Stimulated activated CD8-positive, alpha-beta memory T cell treated with anti-CD3 and anti-CD28 coated beads, Interleukin-12 subunit alpha, Interleukin-12 subunit beta, amount 100 ng/mL, for 24 hours (primary cell): ENCODE measurements around the gene TWIST2.

Experiments used
- DNase-seq: peaks from one replicate; pipeline ENCODE4 v3.0.0-alpha.2; 2020; ENCODE audit errors: extremely low read depth

The TWIST2 gene

DNA sequence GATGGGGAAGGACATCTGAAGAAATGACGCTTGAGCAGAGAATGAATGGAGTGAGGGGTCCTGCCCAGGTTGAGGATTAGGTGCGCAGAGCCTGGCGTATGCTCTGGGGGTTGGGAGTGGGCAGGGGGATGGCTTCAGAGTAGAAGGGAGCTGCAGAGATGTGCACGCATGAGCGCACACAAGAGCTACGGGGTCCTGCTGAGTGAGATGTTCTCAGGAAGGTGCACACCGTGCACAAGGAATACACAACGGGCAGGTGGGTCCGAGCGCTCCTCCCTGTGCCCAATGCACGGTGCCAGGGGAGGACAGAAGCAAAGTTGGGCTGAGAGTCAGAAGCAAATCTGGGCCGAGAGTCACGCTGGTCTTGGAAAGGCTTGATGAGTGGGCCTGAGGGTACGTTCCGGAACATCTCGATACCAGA is 25.5 kb downstream of the TWIST2 start:
- no peak for DNase-seq

DNA sequence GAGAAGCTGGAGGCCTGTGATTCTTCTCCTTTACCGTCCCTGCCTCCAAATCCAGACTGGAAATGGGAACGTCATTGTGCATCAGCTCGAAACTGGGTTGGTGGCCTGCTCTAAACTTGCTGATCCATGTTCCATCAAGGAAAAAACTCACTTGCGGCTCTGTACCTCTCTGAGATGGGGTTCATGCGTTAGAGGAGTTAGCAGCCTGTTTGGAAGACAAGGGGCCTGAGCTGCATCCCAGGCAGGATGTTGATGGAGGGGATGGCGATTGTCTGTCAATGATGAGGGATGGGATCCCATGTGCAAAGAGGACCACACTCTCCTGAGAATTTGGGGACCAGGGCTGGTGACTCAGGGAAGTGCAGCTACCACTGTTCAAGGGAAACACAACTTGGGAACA is 26.0 kb downstream of the TWIST2 start:
- DNase-seq: no peak

DNA sequence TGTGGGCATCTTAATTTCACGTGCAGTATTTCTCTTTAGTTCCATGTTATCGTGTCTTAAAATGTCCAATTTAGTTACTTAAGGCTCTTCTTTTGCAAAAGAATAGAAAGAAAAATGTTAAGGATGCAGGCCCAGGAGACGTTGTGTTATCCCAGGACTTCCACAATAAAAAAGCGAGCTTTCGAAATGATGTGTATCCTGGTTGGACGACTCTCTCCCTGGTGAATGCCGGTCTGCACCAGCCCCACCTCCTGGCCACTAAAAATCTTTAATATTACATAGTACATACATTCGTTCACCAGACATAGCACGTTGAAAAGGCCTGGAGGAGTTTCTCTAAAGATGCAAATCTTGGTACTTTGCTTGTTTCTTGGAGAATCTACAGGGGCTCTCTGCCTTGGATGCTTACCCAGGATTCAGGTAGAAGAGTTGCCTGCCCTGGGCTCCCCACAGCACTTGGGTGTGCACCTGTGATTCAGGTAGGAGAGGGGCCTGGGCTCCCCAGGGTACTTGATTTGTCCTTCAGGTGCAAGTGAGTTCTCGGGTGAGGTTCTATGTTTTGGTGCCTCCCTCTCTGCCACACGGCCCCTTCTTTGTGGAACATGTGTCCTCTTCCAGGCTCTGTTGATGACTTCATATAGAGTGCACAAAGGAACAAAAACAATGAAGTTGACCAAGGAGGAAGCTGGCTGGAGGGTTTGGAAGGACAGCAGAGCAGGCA is 26.6 kb downstream of the TWIST2 start:
- DNase-seq: no peak

DNA sequence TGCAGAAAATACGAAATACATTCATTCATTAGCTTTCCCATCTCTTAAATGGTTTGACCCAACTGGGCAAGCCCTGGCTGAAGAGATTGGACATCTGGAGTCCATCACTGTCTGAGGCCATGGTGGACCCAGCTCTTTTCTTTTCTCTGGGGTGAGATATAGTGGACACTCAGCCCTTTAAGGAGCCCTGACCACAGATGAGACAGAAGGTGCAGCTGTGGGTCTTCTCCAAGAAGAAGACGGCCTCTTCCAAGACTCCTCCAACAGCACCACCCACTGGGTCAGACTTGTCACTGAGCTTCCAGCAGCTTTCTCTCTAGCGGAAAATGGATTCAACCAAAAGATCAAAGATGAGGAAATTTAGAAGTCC is 27.2 kb downstream of the TWIST2 start:
- no peak for DNase-seq

DNA sequence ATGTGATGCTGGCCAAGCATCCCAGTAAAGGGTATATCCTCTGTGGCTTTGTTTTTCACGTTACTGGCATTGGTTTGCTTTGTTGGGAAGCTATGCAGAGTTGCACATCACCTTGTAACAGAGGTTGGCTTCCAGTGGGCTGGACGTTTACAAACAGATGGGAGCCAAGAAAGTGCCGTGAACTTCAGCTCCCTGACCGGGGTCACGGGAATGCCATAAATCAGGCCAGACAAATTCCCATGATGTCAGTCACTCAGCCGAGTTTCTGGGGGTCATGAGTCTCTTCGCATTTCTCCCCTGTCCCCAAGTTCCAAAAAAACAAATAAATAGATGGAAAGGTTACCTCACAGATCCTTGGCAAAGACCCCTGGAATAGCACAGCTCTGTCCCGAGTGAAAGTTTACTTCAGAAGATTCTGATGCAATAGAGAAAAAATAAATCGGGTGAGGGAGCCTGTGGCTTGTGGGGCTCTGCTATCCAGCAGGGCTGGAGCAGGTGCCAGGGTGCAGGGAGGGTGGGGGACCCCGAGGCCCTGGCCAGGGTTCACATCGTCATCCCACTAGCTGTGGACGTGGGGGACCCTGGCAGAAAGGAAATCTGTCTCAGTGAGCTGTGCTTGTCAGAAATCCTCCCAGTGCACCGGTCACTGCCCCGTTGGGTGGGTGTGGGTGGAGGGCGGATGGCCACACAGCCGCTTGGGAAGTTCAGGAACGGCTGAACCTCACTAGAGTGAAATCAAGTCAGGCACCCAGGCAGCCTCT is 27.8 kb downstream of the TWIST2 start:
- DNase-seq: no peak

DNA sequence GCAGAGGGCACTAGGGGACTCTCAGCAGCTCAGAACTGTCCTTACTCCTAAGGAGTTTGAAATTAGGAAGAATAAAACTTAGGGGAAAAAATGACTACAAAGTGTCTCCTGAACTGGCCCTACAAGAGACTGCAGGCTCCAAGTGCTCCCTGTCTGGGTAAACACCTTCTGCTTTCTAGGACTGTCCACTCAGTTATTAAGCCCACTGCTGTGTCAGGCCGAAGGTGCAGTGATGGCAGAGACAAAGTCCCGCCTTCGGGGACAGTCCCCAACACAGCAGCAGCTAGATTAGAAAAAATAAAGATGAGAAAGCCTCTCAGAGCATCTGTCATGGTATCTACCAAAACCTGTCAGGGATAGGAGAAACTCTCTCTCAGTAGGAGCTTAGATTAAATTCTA is 28.3 kb downstream of the TWIST2 start:
- DNase-seq: no peak

DNA sequence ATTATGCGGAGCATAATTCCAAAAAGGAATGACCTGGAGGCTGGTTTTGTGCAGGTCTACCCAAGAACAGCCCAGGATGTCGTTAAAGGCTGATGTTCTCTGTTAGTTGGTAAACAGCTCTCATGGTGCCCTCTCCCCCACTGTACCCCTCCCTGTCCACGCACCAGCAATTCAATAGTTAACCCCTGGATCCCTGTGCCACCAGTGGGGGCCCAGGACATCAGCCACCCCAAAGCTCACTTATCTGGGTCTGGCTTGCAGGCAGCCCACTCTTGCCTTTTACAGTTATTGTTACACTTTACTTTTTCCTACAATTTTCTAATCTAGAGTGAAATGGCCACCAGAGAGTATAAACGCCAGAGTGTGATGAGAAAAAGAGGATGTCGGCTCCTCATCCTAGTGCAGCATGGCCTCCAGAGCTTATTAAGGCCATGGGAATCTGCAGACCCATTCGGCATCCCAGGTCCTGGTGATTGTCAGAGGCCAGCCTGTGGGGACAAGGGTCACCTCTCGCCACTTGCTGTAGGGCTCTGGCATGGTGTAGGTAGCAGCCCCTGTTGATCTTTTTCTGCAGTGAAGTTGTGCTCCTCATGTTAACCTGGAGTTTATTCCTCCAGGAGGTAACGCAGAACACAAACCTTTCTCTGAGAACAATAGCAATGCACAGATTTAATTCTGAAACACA is 30.3 kb downstream of the TWIST2 start:
- no peak for DNase-seq

DNA sequence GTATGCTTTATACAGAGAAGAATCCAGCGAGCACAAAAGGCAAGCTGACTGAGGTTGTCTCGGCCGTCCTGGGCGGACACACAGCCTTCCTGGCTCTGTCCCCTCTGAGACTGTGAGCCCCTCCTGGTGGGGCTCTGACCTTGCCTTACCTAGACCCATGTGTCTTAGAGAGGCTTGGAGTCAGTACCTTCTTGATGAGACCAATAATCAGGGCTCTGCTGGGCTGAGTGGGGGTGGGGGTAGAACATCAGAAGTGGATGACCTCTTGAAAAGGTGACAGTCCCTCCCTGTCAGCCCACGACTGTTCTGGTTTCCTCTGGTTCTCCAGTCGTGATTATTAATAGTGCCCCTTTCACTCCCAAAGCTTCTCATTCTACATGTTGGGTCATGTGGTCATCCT is 31.2 kb downstream of the TWIST2 start:
- DNase-seq: no peak

DNA sequence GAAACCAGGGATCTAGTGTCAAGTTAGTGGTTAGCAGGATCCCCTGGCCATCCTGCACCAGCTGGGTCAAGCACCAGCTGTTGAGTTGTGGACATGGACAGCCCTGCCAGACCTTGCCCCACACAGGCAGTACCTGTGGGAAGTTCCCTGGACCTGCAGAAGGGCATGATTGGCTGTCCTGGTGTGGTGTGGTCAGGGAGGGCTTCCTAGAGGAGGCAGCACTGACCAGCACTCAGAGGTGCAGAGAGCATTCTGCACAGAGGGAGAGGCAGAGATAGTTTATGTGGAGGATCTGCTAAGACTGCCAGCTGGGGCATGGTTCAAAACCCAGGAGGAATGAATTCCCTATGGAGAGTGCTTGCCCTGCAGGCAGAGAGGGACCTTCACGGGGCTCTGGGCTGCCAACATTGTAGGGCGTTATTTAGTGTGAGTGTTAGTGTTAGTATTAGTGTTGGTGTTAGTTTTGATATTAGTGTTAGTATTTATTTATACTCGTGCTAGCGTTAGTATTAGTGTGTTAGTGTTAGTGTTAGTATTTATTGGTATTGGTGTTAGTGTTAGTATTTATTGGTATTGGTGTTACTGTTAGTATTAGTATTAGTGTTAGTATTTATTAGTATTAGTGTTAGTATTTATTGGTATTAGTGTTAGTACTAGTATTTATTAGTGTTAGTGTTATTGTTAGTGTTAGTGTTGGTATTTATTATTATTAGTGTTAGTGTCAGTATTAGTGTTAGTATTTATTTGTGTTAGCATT is 31.9 kb downstream of the TWIST2 start:
- DNase-seq: no peak

DNA sequence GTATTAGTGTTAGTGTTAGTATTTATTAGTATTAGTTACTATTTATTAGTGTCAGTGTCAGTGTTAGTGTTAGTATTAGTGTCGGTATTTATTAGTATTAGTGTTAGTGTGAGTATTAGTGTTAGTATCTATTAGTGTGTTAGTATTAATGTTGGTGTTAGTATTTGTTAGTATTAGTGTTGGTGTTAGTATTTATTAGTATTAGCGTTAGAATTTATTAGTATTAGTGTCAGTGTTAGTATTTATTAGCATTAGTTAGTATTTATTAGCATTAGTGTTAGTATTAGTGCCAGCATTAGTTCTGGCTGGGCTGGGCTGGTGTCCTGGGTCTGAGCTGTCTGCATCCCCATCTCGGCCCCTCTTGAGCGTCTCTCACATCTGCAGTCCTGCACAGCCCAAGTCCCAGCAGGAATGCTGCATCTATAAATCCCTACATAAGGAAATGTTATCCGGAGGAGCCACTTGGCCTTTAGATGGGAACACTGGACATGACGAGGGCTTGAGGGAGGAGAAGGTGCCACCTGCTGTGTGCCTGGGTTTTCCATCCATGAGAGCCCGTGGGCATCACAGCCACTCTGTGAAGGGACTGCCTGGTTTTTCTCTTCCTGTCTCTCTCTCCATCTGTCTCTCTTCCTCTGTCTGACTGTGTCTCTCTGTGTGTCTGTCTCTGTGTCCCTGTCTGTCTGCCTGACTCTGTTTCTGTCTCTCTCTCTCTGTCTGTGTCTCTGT is 33.6 kb downstream of the TWIST2 start:
- DNase-seq: no peak

DNA sequence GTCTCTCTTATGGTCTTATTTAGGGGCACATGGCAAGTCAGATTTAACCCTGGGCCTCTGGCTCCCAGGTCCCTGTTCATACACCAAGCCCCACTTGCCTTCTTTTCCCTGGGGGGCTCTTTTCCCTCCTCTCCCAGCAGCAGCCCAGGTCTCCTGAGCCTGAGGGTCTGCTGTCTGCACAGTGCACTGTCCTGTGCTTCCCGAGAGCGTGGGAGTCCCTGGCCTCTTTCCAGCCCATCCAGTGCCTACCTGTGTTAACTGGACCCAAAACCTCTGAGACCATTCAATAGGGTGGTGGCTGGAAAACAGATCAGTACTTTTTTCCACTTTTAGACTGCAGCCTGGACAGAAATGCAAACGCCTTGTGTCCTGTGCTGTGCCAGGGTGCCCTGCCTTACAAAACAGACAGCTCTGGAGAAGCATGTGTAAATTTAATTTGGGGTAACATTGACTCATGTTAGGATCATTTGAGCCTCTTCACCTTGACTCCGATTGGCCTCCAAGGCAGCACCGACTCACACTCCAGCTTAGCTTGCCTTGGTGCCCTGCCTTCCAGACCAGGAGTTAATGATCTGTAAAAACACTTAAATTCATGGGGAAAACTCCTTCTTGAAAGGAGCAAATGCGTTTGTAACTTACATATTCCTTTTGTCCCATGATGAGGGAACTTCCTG is 34.3 kb downstream of the TWIST2 start:
- DNase-seq: no peak

DNA sequence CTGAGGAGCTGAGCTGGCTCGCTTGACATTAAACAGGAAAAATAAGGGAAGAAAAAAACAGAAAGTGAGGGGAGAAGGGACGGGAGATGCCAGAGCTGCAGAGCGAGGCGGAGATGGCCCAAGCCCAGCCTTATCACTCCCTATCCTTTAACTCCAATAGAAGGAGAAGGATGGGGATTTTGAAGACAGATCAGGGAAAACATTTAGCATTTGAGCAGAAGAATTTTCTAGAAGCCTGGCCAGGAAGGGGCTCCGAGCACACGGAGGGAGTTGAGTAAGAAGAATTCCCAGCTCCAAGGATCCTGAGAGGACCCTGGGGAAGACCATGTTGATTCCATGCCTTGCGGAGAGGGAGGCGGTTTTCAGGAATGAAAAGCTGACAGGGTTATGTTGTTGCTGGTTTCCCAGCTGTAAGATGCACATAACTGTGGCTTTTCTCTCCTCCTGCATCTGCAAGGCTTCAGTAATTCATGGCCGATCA is 35.6 kb downstream of the TWIST2 start:
- DNase-seq: no peak

DNA sequence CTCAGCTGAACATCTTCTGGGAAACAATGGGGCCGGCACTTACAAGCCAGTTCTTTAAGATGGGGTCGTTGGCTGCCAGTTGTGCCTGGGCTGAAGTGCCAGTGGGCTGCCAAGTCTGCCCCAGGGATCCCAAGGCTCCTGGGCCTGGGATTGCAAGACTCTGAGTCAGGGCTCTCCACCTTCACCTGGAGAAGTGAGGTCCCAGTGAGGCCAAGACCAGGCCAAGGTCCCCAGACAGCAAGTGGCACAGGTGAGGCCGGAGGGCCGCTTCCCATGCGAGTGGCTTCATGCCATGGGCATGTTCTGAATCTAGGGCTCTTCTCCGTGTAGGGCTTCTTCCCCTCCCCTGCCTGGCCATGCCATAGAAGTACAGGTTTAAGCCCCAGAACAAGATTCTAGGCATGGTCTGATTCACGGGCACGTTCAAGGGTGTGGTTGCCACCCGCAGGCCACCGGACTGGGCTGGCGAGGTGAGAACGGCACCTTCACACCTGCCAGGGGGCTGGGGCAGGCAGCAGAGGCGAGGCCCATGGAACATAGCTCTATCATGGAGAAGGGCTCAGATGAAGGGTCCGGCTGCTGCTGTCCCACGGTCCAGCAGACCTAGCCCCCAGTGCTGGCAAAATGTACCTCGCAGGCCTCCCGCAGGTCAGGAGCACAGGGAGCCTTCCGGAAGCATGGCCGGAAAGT is 36.4 kb downstream of the TWIST2 start:
- DNase-seq: no peak

DNA sequence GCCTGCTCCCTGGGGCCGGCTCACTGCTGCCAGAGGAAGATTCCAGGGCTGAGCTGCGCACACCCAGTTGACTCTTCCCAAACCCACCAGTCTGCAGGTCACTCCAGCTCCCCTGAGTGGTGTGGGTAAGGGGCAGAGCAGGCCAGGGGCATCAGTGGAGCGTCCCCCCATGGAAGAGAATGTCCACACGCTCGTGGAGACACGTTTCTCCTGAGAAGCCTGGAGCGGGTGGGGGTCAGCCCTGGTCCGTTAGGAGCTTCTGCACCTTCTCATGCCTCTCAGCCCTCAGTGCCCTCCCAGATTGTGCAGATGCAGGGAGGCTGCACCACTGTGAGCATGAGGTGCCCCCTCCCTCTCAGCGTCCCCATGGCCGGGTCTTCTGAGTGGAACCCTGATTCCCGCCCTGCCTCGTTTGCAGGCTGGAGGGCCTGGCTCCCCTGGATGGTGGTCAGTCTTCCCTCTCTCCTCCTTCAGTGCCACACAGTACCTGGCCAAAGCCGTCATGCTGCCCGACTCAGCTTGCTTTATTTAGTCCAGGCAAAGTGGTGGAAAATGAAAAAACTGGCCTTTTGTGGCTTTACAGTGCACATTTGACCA is 37.0 kb downstream of the TWIST2 start:
- no peak for DNase-seq

DNA sequence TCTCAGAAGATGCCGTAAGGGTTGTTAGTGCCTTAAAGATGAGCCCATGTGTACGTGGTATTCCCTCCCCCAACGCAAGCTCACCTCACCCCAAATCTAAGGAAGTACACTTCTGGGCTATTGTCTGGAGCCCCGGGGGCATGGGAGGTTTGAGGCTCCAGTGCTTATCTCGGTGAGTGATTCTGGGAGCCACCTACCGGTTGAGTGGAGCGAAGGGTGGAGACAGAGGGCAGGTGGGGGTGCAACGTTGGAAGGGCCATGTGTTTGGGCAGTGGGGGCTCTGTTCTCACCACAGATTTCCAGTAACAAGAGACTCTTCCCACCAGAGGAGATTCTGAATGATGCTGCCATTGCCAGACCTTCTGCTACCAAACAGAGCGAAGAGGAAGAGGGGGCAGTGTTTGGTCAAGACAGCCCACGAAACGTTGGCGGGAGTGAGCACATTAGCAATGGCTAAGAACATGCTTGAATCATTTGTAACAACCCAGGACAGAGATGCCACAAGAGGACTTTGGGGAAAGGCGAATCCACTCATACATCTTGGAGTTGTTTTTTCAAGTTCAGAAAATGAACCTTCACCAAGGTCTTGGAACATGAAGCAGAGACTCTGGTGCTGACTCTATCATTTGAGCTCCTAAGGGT is 38.7 kb downstream of the TWIST2 start:
- DNase-seq: no peak

DNA sequence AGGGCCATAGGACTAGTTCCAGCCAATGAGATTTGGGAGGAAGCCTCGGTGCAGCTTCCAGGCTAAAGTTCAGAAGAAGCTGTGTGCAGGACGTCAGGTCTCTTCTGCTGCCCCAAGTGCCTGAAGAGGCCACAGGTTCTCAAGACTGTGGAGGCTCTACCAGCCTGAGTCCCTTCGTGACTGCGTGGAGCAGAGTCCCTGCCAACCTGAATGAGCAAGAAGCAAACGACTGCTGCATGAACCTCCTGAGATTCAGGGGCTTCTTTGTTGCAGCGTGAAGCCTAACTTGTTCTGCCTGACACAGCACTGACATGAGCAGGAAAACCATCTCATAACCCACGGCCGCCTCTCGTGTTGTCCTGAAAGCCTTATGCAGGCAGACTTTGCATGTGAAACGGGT is 39.7 kb downstream of the TWIST2 start:
- no peak for DNase-seq

DNA sequence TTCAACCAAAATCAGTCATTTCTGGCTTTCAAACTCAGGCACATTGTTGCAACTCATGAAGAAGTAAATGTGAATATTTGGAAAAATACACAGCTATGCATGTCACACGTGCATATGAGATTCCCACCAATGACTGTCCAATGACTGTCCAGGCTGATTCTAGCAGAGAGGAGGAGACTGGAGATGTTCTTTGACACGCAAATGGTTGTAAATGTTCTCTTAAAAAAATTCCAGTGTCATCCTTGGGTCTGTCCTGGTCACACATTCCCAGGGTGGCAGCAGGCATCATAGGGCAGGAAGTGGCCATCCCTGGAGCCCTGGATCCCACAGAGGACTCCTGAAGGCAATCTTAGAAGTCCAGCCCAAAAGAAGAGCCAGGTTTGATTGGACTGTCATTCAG is 40.9 kb downstream of the TWIST2 start:
- no peak for DNase-seq

DNA sequence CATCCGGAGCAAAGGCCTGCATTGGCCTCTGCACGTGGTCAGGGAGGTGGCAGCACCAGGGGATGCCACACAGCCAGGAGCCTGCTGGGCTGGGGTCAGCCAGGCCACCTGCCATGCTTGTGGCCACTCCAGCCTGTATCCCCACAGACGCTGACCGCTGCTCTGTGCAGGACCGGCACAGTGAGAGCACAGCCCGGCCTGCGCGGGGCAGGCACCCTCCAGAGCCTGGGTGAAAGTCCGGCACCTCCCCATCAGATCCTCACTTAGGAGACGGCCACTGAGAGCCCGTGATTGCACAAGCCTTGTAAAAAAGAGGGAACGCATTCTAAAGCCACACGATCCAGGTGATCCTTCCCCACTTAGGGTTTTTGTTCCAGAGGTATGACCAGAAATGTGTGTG is 42.2 kb downstream of the TWIST2 start:
- no peak for DNase-seq
